Kidney capillary endothelial cell (primary cell): ENCODE results near the gene ASAP2.
A peak's percentile ranks its signal among the peaks of the same experiment; 100 is the strongest.

ENCODE experiments used
- DNase-seq: peaks from one replicate; pipeline ENCODE4 v3.0.0-alpha.2; 2018; ENCODE audit warnings: low spot score

ASAP2 gene

DNA sequence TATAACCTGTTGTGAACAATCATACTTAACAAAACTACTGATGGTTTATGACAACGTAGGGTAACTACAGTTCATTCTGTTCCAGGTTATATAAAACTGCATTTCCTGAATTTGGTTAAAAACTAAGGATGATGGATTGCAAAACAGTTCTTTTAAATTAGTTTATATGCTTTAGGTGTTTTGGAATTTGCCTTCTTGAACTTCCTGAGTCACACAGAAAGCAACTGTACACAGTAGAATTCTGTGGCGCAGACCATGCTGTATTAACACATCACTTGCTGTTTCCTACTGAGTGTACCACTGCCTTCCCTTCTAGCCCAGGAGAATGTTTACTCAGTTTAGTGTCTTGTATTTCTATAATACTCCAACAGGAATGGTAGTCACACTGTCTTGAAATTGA, 197.3 kb downstream of the ASAP2 start:
- DNase-seq, result no peak

DNA sequence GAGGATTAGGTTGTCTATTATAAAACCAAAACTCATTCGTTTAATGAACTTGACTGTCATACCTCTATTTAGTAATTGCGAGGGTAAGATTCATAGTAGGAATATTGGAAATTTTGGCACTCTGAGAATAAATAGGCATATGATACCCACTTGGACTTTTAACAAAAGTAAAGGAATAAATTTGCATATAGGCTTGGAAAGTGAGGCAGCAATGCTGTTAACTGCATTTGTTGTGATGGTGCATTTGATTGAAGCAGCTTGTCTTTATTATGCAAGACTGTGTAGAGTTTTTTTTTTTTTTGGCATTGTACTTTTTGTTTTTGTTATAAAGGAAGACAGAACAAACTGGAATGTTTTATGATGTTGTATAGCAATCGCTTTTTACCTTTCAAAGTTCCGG, 197.8 kb downstream of the ASAP2 start:
- no peak for DNase-seq

DNA sequence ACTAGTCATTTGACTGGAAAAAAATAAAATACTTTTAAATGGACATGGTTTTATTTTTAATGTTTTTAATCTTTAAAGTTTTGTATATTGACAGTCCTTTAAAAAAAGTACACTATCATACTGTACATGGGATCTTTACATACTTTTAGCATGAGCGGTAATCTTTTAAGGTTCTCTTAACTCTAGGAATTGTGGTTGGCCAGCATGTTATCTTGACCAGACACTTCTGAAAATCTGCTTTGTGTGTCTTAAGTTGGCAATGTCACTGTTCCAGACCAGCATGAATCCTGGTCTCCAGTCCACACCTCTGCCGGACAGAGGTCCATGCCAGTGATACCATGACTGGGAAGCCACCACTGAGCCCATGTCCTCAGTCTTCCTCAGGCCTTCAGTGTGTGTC, 199.0 kb downstream of the ASAP2 start:
- DNase-seq, result no peak

DNA sequence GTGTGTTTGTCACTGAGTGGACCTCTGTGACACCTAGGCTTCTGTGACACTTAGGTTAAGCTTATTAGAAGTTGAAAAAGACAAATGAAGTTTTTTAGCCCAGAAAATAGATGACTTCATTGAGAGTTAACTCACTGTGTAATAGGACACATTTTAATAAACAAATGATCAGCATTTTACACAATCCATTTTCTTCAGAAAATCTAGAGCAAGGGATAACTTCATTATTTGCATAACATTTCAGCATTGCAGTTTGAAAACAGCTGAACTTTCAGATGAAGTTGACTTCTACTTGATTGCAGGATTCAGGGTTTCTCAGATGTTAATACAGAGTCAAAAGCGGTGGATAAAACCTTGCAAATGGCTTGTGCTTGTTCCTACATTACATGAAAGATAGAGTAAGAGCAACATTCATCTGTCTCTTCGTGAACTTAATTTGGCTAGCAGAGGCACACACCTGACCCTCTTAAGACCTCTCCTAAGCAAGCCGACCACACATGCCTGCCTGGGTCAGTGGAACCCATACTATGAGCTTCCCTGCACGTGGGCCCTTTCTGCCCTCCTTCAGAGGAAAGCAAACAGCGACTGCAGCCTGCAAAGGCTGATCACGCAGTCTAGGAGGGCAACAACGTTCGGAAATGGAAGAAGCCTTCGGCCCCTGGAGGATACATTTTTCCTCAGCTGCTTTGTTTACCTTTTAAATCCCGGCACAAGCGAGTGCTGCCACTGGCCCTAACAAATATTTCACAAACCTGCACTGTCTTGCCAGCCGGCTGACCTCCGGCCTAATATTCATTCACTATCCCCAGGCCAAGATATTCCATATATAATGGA, 200.1 kb downstream of the ASAP2 start:
- no peak for DNase-seq

DNA sequence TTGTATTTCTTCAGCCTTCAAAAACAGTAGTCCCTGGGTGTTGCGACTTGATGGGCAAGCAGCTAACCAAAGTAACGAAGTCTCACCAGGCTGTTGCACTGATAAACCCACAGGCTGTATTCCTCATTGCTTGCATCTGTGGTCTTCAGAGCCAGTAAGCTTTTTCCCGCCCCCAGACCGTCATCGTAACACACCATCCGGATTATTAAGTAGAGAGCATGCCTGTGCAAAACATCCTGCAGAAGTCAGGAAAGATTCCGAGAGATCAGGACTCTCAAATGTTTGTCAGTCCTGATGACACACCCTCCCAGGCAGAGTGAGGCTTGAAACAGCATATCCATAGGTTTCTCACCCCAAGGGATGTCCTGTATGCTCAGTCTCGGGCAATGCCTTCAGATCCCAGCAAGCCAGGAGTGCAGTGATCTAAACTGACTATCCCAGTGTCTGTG, 200.8 kb downstream of the ASAP2 start:
- DNase-seq, result no peak

DNA sequence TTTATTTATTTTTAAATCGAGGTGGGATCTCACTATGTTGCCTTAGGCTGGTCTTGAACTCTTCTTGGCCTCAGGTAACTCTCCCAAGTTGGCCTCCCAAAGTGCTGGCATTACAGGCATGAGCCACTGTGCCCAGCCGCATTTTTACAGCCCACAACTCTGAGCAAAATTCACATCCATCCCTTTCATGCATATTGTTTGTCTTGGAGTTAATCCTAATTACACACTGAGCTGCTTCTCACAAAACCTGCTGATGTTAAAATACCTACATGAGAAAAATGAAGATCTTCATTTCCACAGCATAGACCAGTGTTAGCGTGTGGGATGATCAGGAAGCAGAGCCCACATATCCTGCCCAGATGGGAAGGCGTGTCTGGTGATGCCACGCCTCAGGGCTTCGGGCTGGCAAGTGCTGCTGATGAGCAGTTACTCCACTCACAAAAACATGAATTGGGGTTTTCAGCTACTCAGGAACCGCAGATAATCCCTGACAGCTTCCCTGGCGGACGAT, 202.1 kb downstream of the ASAP2 start:
- DNase-seq, result no peak

DNA sequence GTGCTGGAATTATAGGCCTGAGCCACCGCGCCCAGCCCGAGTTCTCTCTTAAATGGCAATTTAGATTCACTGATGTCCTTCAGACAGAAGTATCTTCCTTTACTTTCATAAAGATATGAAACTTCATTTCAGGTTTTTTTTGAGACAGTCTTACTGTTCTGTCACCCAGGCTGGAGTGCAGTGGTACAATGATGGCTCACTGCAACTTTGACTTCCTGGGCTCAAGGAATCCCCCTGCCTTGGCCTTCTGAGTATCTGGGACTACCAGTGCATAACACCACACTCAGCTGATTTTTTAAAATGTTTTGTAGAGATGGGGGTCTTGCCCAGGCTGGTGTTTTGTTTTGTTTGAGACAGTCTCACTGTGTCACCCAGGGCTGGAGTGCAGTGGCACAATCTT, 203.5 kb downstream of the ASAP2 start:
- no peak for DNase-seq

DNA sequence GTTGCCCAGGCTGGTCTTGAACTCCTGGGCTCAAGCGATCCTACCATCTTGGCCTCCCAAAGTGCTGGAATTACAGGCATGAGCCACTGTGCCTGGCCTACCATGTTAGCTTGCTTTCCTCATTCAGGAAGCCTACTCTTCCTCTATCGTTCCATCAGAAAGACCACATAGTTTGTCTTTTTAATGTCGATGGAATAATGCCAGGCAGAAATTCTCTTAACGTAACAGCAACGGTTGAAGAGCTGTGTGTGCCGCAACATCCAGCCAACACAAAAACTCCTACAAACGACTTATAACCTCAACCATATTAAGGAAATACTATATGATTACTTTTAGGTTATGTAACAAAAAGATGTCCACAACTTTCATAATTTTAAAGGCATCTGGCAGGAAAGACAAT, 206.2 kb downstream of the ASAP2 start:
- DNase-seq, result no peak

DNA sequence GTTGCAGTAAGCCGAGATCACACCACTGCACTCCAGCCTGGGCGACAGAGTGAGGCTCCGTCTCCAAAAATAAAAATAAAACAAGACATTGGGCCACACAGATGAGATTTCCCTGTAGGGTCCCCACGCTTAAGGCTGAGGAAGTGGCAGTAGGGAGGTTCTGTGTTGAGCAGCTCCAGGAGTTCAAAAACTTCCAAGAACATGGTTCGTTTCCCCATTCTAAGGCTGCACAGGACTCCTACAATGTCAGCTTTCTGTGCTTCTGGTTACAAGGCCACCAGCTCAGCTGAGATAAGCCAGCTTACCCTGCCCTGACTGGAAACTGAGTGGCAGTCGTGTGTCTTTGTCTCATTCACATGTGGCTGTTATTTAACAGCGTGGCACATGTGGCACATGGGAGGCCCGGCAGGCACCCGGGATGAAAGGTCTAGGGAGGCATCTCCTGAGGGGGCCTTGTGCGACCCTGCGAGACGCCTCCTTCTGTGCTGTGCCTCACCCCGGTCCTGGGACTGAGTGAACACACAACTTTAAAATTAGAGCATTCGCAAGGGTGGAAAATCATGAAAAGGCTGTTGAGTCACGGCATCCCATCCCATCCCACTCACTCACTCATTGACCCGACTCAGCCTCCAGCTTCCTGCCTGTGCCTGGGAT, 209.0 kb downstream of the ASAP2 start:
- DNase-seq, result peak; percentile 30

DNA sequence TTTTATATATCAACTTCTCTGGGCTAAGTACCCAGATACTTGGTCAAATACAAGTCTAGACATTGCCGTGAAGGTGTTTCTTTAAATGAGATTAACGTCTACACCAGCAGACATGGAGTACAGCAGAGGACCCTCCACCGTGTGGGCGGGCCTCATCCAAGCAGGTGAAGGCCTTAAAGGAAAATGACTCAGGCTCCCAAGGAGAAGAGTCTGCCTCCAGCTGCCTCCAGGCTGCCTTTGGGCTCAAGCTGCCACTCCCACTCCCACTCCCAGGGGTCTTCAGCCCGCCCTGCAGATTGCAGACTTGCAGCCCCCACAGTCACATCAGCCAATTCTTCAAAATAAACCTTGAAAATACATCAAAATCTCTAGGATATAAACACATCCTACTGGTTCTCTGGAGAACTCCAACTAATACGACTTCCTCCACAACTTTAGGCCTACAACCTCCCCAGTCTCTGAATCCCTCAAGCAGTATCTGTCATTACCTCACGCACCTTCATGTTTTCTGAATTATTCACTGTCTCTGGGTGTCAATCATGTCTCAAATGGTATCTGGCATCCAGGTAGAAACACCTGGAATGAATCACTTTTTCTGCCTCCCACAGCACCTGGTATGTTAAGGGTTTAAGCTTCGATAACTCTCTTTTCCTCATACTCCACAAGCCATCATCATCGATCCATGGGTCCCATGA, 209.8 kb downstream of the ASAP2 start:
- no peak for DNase-seq

DNA sequence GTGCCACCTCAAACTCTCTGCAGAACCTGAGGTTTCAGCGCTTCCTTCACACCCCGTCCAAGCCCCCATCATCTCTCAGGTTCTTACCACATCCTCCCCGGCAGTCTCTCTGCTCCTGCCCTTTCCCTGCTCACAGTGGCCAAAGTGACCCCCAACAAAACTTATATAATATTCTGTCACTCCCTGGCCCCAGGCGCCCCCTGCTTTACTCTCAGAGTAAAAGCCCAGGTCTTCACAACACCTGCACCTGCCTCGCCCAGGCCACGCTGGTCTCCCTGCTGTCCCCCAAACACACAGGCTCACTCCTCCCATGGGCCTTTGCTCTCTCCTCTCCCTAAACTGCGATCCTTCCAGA, 210.3 kb downstream of the ASAP2 start:
- DNase-seq, result no peak

DNA sequence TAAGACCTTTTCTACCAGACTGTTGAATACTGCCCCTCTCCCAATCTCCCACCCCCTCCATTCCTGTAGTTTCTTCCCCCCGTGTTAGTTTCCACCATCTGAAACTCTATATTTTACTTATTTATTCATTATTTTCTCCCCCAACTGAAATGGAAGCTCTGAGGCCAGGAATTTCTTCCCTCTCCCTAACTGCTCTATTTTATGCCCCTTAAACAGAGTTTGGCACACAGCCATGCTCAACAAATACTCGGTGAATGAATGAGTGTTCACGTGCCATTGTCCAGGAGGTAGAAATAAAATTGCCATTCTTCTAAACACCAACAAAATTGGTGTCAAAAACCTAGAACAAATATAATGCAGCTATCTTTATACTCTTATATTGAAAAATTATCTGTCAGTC, 211.1 kb downstream of the ASAP2 start:
- no peak for DNase-seq

DNA sequence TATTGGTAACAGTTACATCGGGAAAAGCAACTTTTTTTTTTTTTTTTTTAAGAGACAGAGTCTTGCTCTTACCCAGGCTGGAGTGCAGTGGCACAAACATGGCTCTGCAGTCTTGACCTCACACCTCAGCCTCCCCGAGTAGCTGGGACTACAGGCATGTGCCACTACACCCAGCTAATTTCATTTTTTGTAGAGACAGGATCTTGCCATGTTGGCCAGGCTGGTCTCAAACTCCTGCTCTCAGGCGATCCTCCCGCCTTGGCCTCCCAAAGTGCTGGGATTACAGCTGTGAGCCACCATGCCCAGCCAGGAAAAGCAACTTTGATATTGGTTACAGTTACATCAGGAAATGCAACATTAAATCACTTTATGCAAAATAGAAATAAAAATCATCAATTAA, 212.1 kb downstream of the ASAP2 start:
- no peak for DNase-seq

DNA sequence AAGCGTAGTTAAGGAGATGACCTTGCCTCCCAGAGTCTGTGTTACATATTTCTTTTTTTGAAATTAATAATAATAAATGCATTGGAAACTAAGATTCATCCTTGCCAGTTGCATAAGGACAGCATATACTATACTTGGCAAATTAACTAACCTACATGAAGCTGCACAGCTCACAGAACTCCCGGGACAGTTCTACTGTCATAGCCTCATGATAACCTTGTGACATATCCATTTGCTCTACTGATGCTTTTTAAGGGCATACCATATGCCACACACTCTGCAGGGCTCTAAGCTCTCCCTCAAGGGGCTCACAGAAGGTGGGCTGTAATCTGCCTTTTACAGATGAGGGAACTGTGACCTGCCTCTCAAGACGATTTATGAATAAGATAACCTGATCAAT, 212.9 kb downstream of the ASAP2 start:
- DNase-seq, result no peak

DNA sequence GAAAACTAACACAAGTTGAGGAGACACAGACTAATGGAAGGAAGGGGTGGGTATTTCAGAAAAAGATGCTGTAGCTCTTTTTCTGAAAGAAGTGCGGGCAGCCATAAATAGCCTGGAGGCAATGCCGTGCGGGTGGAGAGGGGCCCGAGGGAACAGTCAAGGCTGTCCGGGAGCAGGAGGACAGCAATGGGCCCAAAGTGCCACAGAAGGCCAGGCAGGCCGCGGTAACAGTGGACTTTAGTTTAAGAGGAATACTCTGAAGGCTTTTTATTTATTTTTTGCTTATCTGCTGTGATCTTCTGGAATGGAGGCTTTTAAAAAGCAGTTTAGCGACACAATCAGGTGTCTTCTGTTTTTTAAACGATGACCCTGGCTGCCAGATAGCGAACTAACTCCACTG, 213.9 kb downstream of the ASAP2 start:
- DNase-seq, result no peak

DNA sequence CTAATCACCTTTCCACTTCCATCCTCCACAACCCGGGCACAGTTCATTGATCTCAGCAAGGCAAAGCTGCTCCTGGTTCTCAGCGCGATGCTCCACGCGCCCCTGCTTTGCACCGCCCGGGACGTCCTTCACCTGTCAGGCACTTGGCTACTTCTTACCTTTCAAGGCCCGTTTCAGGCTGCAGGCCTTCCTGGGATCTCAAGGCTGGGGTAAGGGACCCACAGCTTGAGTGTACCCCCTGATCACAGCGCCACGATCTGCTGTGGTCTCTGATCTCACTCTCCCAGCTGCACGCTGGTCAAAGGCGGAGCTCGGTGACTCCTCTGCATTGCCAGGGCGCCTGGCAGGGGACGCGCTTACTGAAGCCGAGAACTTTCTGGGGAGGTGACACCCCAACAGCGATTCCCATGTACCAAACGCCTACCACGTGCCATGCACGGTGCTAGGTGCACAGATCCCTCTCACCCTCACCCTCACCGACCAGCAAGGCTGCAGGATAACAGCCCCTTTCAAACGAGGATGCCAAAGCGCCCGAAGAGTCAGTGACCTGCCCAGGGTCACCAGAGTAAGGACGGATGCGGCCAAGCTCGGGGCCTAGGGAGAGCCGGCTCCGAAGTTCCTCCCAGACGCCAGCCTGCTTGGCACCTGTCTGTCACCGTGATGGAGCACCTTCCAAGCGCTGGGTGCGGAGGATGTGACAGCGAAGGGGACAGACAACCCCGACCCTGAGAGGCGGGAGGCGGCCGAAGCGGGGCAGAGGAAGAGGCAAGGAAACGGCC, 215.9 kb downstream of the ASAP2 start:
- DNase-seq, result peak; percentile 31

DNA sequence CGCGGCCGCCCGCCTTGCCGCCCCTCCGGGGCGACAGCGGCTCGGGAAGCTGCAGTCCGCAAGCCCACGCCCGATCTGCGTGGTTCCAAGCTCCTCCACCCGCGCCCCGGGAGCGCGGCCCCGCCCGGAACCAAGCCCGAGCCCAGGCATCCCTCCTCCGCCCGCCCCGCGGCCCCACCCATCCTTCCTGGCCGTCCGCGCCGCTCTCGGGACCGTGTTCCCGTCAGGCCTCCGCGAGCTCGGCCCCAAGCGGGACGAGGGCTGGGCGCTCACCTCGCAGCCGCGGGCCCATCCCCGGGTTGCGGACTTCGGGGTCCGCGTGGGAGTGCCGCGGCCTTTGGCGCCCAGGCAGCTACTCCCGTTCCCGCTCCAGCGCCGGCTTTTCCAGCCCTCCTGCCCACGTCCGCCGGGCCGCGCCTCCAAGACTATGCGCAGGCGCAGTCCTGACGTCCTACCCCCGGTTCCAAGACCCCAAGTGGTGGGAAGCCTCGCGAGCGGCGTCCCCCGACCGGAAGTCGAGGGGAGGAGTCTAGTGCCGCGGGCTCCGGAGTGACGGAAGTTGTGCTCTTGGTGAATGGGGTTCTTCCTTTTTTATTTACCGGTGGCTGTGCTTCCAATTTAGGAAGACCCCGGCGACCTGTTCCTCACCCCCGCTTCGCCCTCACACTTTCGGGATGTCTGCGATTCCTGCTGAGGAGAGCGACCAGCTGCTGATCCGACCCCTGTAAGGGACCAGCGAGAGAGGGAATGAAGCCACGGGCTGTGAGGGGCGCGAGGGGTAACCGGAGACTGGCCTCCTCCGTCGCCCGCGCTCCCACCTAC, 216.7 kb downstream of the ASAP2 start, which contains the start of the genes CPSF3 and ITGB1BP1:
Gene CPSF3, plus strand, starts transcription at position 555 of the 822 bp plus-strand sequence. Its CDS starts 120 bp downstream, at position 675.
Gene ITGB1BP1, minus strand, starts transcription at position 429 of the 822 bp plus-strand sequence. CDS start 4,831 bp downstream, outside the sequence.
- peak; percentile 96 for DNase-seq

DNA sequence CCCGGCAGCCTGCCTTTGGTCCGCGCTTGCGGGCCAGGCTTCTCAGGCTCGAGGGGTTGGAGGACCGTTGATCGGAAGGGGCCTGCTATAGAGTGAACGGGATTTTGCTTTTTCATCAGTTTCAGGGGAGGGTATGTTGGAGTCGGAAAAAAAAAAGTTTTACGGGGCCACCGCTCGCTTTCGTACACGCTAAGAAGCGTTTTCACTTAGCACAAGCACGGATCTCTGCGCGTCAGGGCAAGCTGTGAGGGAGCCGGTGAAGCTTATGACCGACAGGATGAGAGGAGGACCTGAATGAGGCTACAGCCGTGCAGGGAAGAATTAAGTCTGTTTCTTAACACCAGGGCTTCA, 217.3 kb downstream of the ASAP2 start:
- peak; percentile 26 for DNase-seq

DNA sequence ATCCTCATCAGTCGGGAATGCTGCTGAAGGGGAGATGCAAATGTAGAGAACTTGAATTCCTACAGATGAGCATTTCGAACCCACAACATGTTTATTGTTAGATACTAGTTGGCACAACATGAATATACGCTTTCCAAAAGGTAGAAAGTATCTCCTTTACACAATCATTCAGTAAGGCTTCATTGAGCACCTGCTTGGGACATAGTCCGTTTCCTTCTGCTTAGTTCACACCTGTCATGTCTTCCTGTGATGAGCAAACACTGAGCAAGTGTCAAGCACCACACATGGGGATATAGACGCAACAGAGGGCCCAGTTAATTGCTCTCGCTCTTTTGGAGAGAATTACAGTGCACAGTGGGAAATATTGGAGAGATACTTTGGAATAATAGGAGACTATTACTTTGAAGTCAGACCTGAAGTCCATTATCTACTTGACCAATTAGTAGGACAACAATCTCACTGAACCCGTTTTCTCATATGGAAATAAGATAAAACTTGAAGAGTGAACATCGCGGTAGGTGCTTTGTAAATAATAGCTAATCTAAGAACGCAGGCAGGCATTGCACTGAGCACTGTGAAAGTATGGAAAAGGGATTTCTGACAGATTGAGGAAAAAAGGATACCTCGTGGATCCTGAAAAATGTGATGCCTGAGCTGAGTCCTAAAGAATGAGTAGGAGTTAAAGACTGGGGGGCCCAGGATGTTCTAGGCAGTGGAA, 218.0 kb downstream of the ASAP2 start:
- no peak for DNase-seq

DNA sequence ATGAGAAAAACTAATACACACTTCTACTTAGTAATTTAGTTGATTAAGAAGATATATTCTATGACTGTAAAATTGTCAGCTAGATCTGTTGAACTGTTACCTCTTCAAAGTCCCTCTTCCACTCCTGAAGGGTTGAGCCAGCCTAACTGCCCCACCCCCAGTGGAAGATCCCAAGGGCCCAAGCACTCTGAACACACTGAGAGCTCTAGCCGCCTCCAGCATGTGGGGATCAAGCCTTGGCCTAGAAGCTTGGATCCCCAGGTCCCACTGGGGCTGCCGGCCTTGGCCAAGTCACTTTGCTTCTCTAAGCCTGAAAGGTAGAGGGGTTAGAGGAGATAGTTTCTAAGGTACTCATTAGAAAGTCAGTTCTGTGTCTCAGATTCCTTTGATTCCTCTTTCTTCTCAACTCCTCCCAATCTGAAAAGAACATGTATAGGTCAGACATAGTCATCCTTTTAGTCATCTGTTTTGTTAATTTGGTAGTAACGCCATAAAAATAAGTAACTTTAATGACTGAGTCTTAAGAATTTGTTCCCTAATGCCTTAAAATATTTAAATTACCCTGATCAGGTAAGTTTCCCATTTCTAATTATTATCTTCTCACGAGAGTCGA, 222.5 kb downstream of the ASAP2 start:
- DNase-seq, result no peak
